IMR-90 (cell line): Measurements from ENCODE around the gene TENT5C. TPM values are rescaled to one million over a fixed set of nuclear protein-coding genes. Genes with fewer than 3 reads are reported as not detected.

Experiments used
- ATAC-seq: fragments of 200-7000 bp; cut with Tn5 transposase; 2 replicates; pipeline ENCODE4 v1.9.1; 2020; ENCODE audit warnings: low read depth, mild to moderate bottlenecking, moderate library complexity
- BruUV-seq: library from RNA; stranded (reverse); fragments of 400-500 nt; replicated peaks from 2 replicates; lab custom pipeline; 2021; lab: Mats Ljungman, UMichigan
- CTCF ChIA-PET: fragments of 300-600 bp; formaldehyde crosslinking; extraction: SDS; loops from one replicate; lab custom pipeline; 2021; ENCODE audit warnings: antibody characterized with exemption; lab: Yijun Ruan, JAX
- POLR2A ChIA-PET: fragments of 300-600 bp; sonication (Branson Sonifier 250); formaldehyde crosslinking; loops from one replicate; lab custom pipeline; 2022; ENCODE audit warnings: antibody characterized with exemption; ENCODE audit not compliant: unreplicated experiment; lab: Charles Lee
- DNase-seq: peaks from one replicate; pipeline ENCODE4 v3.0.0; 2013
- H2AFZ ChIP-seq: replicated peaks from 2 replicates; pipeline ENCODE3; 2013; ENCODE audit warnings: low read length, mild to moderate bottlenecking; ENCODE audit not compliant: poor library complexity
- H2AK5ac ChIP-seq: 2 replicates; pipeline ENCODE4 v1.6.1; 2013; ENCODE audit warnings: low read depth, low read length, inconsistent platforms
- H2AK9ac ChIP-seq: replicated peaks from 2 replicates; pipeline ENCODE3; 2013; ENCODE audit warnings: mild to moderate bottlenecking, low read depth, low read length, moderate library complexity; ENCODE audit not compliant: poor library complexity
- H2BK120ac ChIP-seq: 2 replicates; pipeline ENCODE4 v1.6.1; 2013; ENCODE audit warnings: low read depth, low read length, inconsistent platforms
- H2BK15ac ChIP-seq: 3 replicates; pipeline ENCODE4 v1.6.1; 2013; ENCODE audit warnings: low read depth, low read length, inconsistent platforms
- H2BK20ac ChIP-seq: 2 replicates; pipeline ENCODE4 v1.6.1; 2013; ENCODE audit warnings: low read depth, mild to moderate bottlenecking, inconsistent platforms, low read length, moderate library complexity
- H2BK5ac ChIP-seq: 2 replicates; pipeline ENCODE4 v1.6.1; 2013; ENCODE audit warnings: mild to moderate bottlenecking, low read depth, low read length, inconsistent platforms; ENCODE audit not compliant: poor library complexity, severe bottlenecking
- H3K14ac ChIP-seq: replicated peaks from 2 replicates; pipeline ENCODE4 v1.6.1; 2013; ENCODE audit warnings: low read depth, low read length, inconsistent platforms
- H3K18ac ChIP-seq: 2 replicates; pipeline ENCODE4 v1.6.1; 2013; ENCODE audit warnings: low read depth, low read length, control low read depth
- H3K23ac ChIP-seq: 2 replicates; pipeline ENCODE4 v1.6.1; 2013; ENCODE audit warnings: low read depth, low read length, inconsistent platforms
- H3K27ac ChIP-seq: 2 replicates; pipeline ENCODE4 v1.5.1; 2013; ENCODE audit warnings: mild to moderate bottlenecking, control low read depth, low read length; ENCODE audit not compliant: insufficient read depth
- H3K27me3 ChIP-seq: 2 replicates; pipeline ENCODE4 v1.6.1; 2013; ENCODE audit warnings: low read length; ENCODE audit not compliant: control insufficient read depth, insufficient read depth
- H3K36me3 ChIP-seq: 2 replicates; pipeline ENCODE4 v1.6.1; 2013; ENCODE audit warnings: low read length, mixed read lengths; ENCODE audit not compliant: control insufficient read depth, insufficient read depth
- H3K4ac ChIP-seq: 2 replicates; pipeline ENCODE4 v1.6.1; 2013; ENCODE audit warnings: low read depth, low read length, inconsistent platforms
- H3K4me1 ChIP-seq: 2 replicates; pipeline ENCODE4 v1.6.1; 2013; ENCODE audit warnings: low read length, mixed read lengths; ENCODE audit not compliant: control insufficient read depth, insufficient read depth
- H3K4me2 ChIP-seq: 2 replicates; pipeline ENCODE4 v1.6.1; 2013; ENCODE audit warnings: low read depth, mild to moderate bottlenecking, control low read depth, low read length, moderate library complexity
- H3K4me3 ChIP-seq: 2 replicates; pipeline ENCODE4 v1.5.1; 2013; ENCODE audit warnings: low read depth, mild to moderate bottlenecking, control low read depth, low read length, moderate library complexity; ENCODE audit not compliant: insufficient read depth
- H3K56ac ChIP-seq: 2 replicates; pipeline ENCODE4 v1.6.1; 2013; ENCODE audit warnings: low read length, inconsistent platforms; ENCODE audit not compliant: insufficient read depth; ENCODE audit errors: extremely low read depth
- H3K79me1 ChIP-seq, 2 experiments: 2 replicates each; pipeline ENCODE4 v1.6.1; 2013; ENCODE audit warnings: low read length in 2 of 2, inconsistent platforms in 1 of 2, low read depth in 1 of 2
- H3K9ac ChIP-seq: 2 replicates; pipeline ENCODE4 v1.6.1; 2013; ENCODE audit warnings: low read depth, low read length, control low read depth
- H3K9me1 ChIP-seq: 2 replicates; pipeline ENCODE4 v1.6.1; 2013; ENCODE audit warnings: low read length, inconsistent platforms; ENCODE audit not compliant: insufficient read depth
- H3K9me3 ChIP-seq: 2 replicates; pipeline ENCODE4 v1.6.1; 2013; ENCODE audit warnings: low read length; ENCODE audit not compliant: control insufficient read depth, insufficient read depth
- H4K20me1 ChIP-seq: 2 replicates; pipeline ENCODE4 v1.6.1; 2013; ENCODE audit warnings: low read length, inconsistent platforms; ENCODE audit not compliant: insufficient read depth
- H4K5ac ChIP-seq: 2 replicates; pipeline ENCODE4 v1.6.1; 2013; ENCODE audit warnings: mild to moderate bottlenecking, low read depth, low read length, control low read depth
- H4K8ac ChIP-seq, 2 experiments: 2 replicates each; pipeline ENCODE4 v1.6.1; 2013; ENCODE audit warnings: low read depth in 2 of 2, low read length in 2 of 2, control low read depth in 1 of 2, inconsistent platforms in 1 of 2
- H4K91ac ChIP-seq: 2 replicates; pipeline ENCODE4 v1.6.1; 2013; ENCODE audit warnings: low read depth, low read length, inconsistent platforms; ENCODE audit not compliant: insufficient read depth
- CEBPB ChIP-seq: IDR thresholded peaks from 2 replicates; pipeline ENCODE4 v1.6.1; 2012; ENCODE audit warnings: low read depth, low read length, improper control_type of control experiment
- RCOR1 ChIP-seq: IDR thresholded peaks from 2 replicates; pipeline ENCODE4 v1.6.1; 2012; ENCODE audit warnings: mild to moderate bottlenecking, low read length, improper control_type of control experiment; ENCODE audit not compliant: insufficient replicate concordance
- WGBS, 2 experiments: methylation state at CpG; one replicate each; pipeline versions ENCODE4 v1.1.5 to v1.1.7; 2013; ENCODE audit warnings: missing lambda C conversion rate in 2 of 2; ENCODE audit not compliant: insufficient read length in 1 of 2; ENCODE audit errors: extremely low coverage in 2 of 2; 5-methylcytosine and 5-hydroxymethylcytosine counted together
- dilution Hi-C: fragments of 300-500 bp; cut with HindIII; formaldehyde crosslinking; loops from one replicate; pipeline ENCODE4 v1.14.3; 2018; ENCODE audit warnings: low sequenced_read_pairs; ENCODE audit not compliant: unreplicated experiment
- in situ Hi-C: fragments of 300-500 bp; cut with MboI; formaldehyde crosslinking; loops from 3 replicates; pipeline ENCODE4 v1.14.3; 2019; ENCODE audit warnings: low sequenced_read_pairs, inconsistent platforms, mixed read lengths
- intact Hi-C: fragments of 100-400 bp; cut with micrococcal nuclease; formaldehyde crosslinking; loops from 2 replicates; pipeline ENCODE4 v1.10.0; 2022
- polyA plus RNA-seq, 3 experiments: library from polyadenylated mRNA; depleted of rRNA; stranded (reverse); fragments of >200 nt; gene quantifications; 2 replicates each; pipeline ENCODE4 v1.2.3, GENCODE V29; 2012; ENCODE audit warnings: low replicate concordance in 1 of 3
- total RNA-seq: library from RNA; depleted of rRNA; stranded (reverse); fragments of >200 nt; gene quantifications from 2 replicates; pipeline ENCODE4 v1.2.3, GENCODE V29; 2012

Gene TENT5C
- total and polyA plus RNA-seq, 2 of the 4 experiments (the other 2 are of a cell fraction), result 1.5 to 4.1 TPM

DNA sequence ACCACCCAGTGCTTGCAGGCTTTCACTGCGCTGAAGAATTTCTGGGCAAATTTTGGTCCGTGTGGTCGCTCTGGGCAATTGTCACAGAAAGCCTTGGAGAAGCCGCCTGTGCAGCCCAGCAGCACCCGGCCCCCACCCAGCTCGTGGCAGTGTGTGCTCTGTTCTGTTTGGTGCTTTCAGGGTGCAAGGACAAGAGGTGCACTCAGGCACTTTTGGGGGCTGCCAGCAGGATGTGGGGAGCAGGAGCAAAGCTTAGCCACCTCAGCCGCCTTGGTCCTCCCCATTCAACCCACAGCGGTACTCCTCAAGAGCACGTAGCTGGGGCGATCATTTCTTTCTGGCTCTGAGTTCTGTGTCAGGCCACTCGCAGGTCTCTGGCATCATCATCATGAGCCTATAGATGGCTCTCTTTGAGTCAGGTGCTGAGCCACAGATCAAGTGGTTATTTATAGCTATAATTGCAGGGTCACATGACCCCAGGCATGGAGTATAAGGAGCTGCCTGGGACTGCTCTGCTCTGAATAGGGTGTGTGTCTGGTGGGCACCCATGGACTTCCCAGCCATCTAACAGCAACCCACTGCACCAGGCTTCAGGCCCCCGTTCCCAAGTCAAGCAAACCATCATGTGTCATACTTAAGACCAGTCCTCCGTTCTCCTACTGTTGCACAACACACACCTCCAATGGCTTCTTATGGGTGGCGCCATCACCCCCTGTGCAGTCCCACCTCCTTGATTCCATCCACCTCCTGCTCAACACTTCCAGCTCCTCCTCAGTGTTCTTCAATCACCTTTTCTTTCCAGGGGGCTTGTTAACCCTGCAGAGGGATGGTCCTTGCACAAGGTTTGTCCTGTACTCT, 18.1 kb upstream of the TENT5C start:
- H3K9me3 ChIP-seq, result no peaks in the 10 kb centered on the region
- H3K18ac ChIP-seq, result no peak overlapping the region
- no peaks in the 10 kb centered on the region for H3K9me1 ChIP-seq
- no peak overlapping the region for H2AFZ ChIP-seq
- H2BK20ac ChIP-seq, result no peak overlapping the region
- no peaks in the 10 kb centered on the region for H3K4me1 ChIP-seq
- H3K56ac ChIP-seq, result no peak overlapping the region
- H2BK120ac ChIP-seq, result no peak overlapping the region
- no peak overlapping the region for H3K4me2 ChIP-seq
- no peaks in the 10 kb centered on the region for H3K36me3 ChIP-seq
- no peak overlapping the region for H3K23ac ChIP-seq
- H2BK15ac ChIP-seq, result no peak overlapping the region
- H2AK5ac ChIP-seq, result no peak overlapping the region
- BruUV-seq, result no TSS peak
- intact Hi-C loops, result no loop called here
- no peak overlapping the region for H2AK9ac ChIP-seq
- in situ Hi-C loops, result no loop called here
- H3K27me3 ChIP-seq, result peaks cover 10% of the 10 kb centered on the region
- H3K14ac ChIP-seq, result no peak overlapping the region
- no peak for DNase-seq
- WGBS, 2 experiments, result 62% methylated on average over 4 of the region's 14 CpGs; no CpG with 5 or more reads in 1 of the 2 experiments
- ChIA-PET POLR2A (no interaction called here), CTCF (interaction anchor here (1.1 kb wide), 1 partner anchor 171 kb away, joined by 10 read pairs; no protein-coding TSS in a partner anchor)
- no peak overlapping the region for H3K4me3 ChIP-seq
- H3K4ac ChIP-seq, result no peak overlapping the region
- H4K91ac ChIP-seq, result no peak overlapping the region
- TF ChIP-seq CEBPB (0 out of 2 replicates have a peak, but pooled peaks have one; percentile 19), RCOR1 (no peak)
- H4K20me1 ChIP-seq, result no peaks in the 10 kb centered on the region
- no peak overlapping the region for H4K8ac ChIP-seq
- H3K27ac ChIP-seq, result no peak overlapping the region
- H4K5ac ChIP-seq, result no peak overlapping the region
- H2BK5ac ChIP-seq, result no peak overlapping the region
- no peaks in the 10 kb centered on the region for H3K79me1 ChIP-seq
- no peak for ATAC-seq
- dilution Hi-C loops, result no loop called here
- H3K9ac ChIP-seq, result no peak overlapping the region
